Measurements from ENCODE around the gene HDAC4. TPM values are rescaled to one million over a fixed set of nuclear protein-coding genes. Genes with fewer than 3 reads are reported as not detected.

HDAC4 gene
- polyA plus RNA-seq, 2 of the 4 experiments (the other 2 are of a cell fraction), result 8.6 to 10.4 TPM

GRCh38 chr2:239339726-239340601 is 60.9 kb downstream of the HDAC4 start:
- no peak for FAIRE-seq
- Histone ChIP-seq H3K4me2 (no peak overlapping the region), H3K9me3 (no peaks in the 10 kb centered on the region), H3K4me1 (no peaks in the 10 kb centered on the region), H3K27ac (no peak overlapping the region), H3K4me3 (no peak overlapping the region)
- no peak for TF ChIP-seq PHF8 (IDR thresholded peaks at IDR 0.05; ENCODE audit: borderline replicate concordance, low read depth)
- no peak for TF ChIP-seq CTCF (IDR thresholded peaks at IDR 0.05)
- TF ChIP-seq NR3C1 (IDR thresholded peaks at IDR 0.05), result no peak
- TF ChIP-seq NFE2L2 (conservative IDR thresholded peaks at IDR 0.05; ENCODE audit: low read length), result no peak
- TF ChIP-seq GATA3 (IDR thresholded peaks at IDR 0.05; ENCODE audit: borderline replicate concordance), result no peak
- ATAC-seq, result no peak; a peak in 1 of 6 replicates
- ChIA-PET CTCF (interaction anchor here (0.6 to 1.0 kb wide), 2 partner anchors 43 to 210 kb away, joined by 3 to 4 read pairs; no protein-coding TSS in a partner anchor), POLR2A (no interaction called here)
- 93% methylated on average over 7 of the region's 7 CpGs for WGBS (ENCODE audit: missing lambda C conversion rate)
- no peak for DNase-seq (ENCODE audit: low read depth in 1 of 2, low spot score in 1 of 2)

GRCh38 chr2:239339241-239339640 is 61.6 kb downstream of the HDAC4 start:
- ChIA-PET CTCF (interaction anchor here (1.0 kb wide), 1 partner anchor 211 kb away, joined by 3 read pairs; no protein-coding TSS in a partner anchor), POLR2A (no interaction called here)
- Histone ChIP-seq H3K4me3 (no peak overlapping the region), H3K4me2 (no peak overlapping the region), H3K27ac (no peak overlapping the region), H3K9me3 (no peaks in the 10 kb centered on the region), H3K4me1 (no peaks in the 10 kb centered on the region)
- DNase-seq (ENCODE audit: low read depth in 1 of 2, low spot score in 1 of 2), result no peak
- TF ChIP-seq BCL3 (IDR thresholded peaks at IDR 0.05), result no peak
- TF ChIP-seq NFE2L2 (conservative IDR thresholded peaks at IDR 0.05; ENCODE audit: low read length), result no peak
- no peak for TF ChIP-seq ZNF302 (CRISPR knock-in tag; IDR thresholded peaks at IDR 0.05)
- no peak for TF ChIP-seq ZSCAN20 (CRISPR knock-in tag; IDR thresholded peaks at IDR 0.05)
- TF ChIP-seq ZC3H11A (IDR thresholded peaks at IDR 0.05), result no peak
- TF ChIP-seq FOSL2 (IDR thresholded peaks at IDR 0.05), result no peak
- TF ChIP-seq FOSL2 (CRISPR knock-in tag; IDR thresholded peaks at IDR 0.05), result no peak
- no peak for TF ChIP-seq JUN (IDR thresholded peaks at IDR 0.05)
- no peak for TF ChIP-seq CTCF (IDR thresholded peaks at IDR 0.05)
- no peak for TF ChIP-seq FOXS1 (CRISPR knock-in tag; IDR thresholded peaks at IDR 0.05)
- no peak for TF ChIP-seq CBX2 (IDR thresholded peaks at IDR 0.05; ENCODE audit: borderline replicate concordance, low read depth)
- TF ChIP-seq E2F6 (IDR thresholded peaks at IDR 0.05; ENCODE audit: borderline replicate concordance, low read depth), result no peak
- no peak for TF ChIP-seq RFX5 (IDR thresholded peaks at IDR 0.05)
- TF ChIP-seq FOSB (CRISPR knock-in tag; IDR thresholded peaks at IDR 0.05), result no peak
- TF ChIP-seq POLR2A (IDR thresholded peaks at IDR 0.05; ENCODE audit: low read length), result no peak
- no peak for TF ChIP-seq EHF (CRISPR knock-in tag; IDR thresholded peaks at IDR 0.05)
- TF ChIP-seq TP53 (CRISPR knock-in tag; IDR thresholded peaks at IDR 0.05), result no peak
- no peak for TF ChIP-seq ESRRA (IDR thresholded peaks at IDR 0.05; ENCODE audit: borderline replicate concordance, low read length)
- TF ChIP-seq BHLHE40 (IDR thresholded peaks at IDR 0.05; ENCODE audit: low read depth, low read length), result no peak
- no peak for TF ChIP-seq MYC (IDR thresholded peaks at IDR 0.05; ENCODE audit: borderline replicate concordance, low read length)
- TF ChIP-seq JUNB (IDR thresholded peaks at IDR 0.05), result no peak
- no peak for ATAC-seq
- 66% methylated on average over 6 of the region's 6 CpGs for WGBS (ENCODE audit: missing lambda C conversion rate)
- FAIRE-seq, result no peak

Data from A549 (cell line).